GM12873 (cell line): ENCODE data around the gene CLSTN1.

Source experiments
- TF ChIP-seq, protein P1 (sequence below): IDR thresholded peaks from 2 replicates; pipeline ENCODE4 v1.5.1; 2012; ENCODE audit warnings: low read depth, mild to moderate bottlenecking, moderate library complexity, low read length, control low read depth; ENCODE audit not compliant: insufficient read depth; ENCODE audit errors: missing control alignments

CLSTN1 gene

DNA sequence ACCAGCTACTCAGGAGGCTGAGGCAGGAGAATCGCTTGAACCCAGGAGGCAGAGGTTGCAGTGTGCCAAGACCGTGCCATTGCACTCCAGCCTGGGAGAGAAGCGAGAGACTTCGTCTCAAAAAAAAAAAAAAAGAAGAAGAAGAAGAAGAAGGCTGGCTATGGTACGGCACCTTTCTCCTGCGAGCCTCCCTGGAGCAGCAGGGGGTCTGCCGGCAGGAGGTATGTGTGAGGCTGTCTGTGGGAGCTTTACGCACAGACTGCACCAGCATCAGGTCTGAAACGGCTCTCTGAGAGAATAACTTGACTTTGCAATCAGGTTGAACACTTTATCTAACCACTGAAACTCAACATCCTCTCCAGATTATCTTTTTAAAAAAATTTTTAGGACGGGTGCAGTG lies 44.9 kb downstream of the CLSTN1 start:
- TF ChIP-seq, protein P1, sequence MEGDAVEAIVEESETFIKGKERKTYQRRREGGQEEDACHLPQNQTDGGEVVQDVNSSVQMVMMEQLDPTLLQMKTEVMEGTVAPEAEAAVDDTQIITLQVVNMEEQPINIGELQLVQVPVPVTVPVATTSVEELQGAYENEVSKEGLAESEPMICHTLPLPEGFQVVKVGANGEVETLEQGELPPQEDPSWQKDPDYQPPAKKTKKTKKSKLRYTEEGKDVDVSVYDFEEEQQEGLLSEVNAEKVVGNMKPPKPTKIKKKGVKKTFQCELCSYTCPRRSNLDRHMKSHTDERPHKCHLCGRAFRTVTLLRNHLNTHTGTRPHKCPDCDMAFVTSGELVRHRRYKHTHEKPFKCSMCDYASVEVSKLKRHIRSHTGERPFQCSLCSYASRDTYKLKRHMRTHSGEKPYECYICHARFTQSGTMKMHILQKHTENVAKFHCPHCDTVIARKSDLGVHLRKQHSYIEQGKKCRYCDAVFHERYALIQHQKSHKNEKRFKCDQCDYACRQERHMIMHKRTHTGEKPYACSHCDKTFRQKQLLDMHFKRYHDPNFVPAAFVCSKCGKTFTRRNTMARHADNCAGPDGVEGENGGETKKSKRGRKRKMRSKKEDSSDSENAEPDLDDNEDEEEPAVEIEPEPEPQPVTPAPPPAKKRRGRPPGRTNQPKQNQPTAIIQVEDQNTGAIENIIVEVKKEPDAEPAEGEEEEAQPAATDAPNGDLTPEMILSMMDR: no peak

DNA sequence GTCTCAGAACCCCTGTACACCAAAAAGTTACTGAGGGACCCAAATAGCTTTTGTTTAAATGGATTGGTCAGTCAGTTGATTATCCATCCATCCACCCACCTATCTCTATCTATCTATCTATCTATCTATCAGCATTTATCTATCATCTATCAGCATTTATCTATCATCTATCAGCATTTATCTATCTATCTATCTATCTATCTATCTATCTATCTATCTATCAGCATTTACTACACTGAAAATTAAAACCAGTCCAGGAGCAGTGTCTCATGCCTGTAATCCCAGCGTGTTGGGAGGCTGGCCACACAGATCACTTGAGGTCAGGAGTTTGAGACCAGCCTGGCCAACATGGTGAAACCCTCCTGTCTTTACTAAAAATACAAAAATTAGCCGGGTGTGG lies 47.1 kb downstream of the CLSTN1 start:
- TF ChIP-seq, protein P1: no peak

DNA sequence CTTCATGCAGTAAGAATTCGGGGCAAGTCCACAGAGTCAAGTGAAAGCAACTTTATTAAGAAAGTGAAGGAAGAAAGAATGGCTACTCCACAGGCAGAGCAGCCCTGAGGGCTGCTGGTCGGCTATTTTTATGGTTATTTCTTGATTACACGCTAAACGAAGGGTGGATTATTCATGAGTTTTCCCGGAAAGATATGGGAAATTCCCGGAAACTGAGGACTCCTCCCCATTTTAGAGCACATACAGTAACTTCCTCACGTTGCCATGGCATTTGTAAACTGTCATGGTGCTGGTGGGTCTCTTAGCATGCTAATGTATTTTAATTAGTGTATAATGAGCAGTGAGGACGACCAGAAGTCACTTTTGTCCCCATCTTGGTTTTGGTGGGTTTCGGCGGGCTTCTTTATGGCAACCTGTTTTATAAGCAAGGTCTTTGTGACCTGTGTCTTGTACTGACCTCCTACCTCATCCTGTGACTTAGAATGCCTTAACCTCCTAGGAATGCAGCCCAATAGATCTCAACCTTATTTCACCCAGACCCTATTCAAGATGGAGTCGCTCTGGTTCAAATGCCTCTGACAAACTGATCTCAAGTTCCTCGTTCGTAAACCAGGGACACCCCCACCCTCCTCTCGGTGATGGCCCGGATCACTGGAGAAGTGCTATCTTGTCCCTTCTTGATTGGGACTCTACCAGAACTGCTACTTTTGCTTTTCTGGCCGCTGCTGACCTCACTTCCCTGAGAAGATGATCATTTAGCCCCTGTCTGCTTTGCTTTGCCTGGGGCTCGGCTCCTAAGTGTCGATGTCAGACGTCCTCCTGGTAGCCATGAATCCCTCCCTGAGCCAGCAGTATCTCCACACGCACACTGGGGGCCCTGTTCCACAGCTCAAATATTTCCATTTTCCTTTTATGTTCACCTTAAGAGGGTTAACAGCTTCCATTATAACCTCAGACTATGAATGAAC lies 48.8 kb downstream of the CLSTN1 start:
- TF ChIP-seq, protein P1: no peak

DNA sequence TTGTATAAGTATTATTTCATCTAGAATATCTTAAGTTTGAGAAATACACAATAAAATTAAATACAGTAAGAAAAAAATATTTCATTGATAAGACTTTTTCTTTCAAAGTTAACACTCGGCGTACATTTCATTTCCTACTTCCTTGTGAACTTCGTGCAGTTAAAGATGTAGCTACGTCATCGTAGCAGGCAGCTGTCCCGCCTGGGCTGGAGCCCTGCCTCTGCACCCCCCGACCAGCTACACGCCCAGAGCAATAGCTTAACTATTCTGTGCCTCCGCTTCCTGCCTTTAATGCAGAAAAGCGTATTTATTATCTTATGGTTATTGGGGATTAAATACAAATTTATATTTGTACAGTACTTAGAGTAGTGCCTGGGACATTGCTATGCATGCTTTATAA lies 53.5 kb downstream of the CLSTN1 start:
- TF ChIP-seq, protein P1: no peak

DNA sequence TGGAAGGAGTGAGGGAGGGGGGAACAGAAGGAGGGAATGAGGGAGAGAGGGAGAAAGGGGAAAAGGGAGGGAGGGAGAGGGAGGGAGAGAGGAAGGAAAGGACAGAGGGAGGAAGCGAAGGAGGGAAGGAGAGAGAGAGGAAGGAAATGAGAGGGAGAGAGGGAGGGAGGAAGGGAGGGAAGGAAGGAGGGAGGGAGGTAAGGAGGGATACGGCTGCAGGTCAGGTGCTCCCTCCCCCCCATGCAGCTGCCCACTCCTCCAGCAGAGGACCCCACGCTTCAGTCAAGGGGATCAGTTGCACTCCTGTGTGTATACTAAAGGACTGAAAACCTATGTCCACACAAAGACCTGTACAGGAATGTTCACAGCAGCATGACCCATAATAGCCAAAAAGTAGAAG lies 54.8 kb downstream of the CLSTN1 start:
- TF ChIP-seq, protein P1: no peak

DNA sequence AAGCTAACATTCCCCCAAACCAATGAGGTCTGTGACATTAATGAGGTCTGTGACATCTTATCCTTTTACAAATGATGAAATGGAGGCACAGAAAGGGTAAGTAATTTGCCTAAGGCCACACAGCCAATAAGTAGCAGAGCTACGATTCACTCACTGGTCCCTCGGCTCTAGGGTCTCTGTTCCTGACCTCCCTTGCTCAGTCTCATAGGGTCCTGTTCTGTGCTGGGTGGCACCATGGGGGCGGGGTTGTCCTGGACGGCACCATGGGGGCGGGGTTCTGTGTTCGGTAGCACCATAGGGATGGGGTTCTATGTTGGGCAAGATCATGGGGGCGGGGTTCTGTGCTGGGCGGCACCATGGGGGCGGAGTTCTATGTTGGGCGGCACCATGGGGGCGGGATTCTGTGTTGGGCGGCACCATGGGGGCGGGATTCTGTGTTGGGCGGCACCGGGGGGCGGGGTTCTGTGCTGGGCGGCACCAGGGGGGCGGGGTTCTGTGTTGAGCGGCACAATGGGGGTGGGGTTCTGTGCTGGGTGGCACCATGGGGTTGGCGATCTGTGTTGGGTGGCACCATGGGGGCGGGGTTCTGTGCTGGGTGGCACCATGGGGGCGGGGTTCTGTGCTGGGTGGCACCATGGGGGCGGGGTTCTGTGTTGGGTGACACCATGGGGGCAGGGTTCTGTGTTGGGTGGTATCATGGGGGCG lies 55.6 kb downstream of the CLSTN1 start:
- TF ChIP-seq, protein P1: no peak

DNA sequence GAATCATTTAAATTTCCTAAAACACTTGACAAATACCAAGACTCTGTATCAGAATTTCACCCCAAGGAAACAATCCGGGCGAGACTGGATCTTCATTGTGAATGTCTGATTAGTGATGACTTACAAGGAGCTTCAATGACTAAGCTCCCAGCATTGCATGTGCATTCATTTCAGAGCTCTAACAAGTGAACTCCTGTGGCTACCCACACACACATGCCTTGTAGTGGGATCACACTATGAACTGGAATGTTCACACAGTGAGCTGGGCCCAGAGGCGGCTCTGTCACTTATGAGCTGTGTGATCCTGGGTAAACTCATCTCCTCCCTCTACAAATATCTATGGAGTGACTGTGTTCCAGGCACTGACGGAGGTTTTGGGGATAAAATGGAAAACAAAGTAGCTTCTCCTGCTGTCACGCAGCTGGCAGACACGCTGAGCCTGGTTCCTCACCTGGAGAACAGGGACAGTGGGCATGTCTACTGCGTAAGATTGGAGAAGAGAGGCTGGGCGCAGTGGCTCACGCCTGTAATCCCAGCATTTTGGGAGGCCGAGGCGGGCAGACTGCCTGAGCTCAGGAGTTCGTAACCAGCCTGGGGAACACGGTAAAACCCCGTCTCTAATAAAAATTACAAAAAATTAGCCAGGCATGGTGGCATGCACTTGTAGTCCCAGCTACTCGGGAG lies 56.9 kb downstream of the CLSTN1 start:
- TF ChIP-seq, protein P1: no peak
